Measurements from ENCODE around the gene MS4A10. TPM values are rescaled to one million over a fixed set of nuclear protein-coding genes. Genes with fewer than 3 reads are reported as not detected.

Gene MS4A10
- polyA plus RNA-seq, 2 of the 4 experiments (the other 2 are of a cell fraction) = not detected

DNA sequence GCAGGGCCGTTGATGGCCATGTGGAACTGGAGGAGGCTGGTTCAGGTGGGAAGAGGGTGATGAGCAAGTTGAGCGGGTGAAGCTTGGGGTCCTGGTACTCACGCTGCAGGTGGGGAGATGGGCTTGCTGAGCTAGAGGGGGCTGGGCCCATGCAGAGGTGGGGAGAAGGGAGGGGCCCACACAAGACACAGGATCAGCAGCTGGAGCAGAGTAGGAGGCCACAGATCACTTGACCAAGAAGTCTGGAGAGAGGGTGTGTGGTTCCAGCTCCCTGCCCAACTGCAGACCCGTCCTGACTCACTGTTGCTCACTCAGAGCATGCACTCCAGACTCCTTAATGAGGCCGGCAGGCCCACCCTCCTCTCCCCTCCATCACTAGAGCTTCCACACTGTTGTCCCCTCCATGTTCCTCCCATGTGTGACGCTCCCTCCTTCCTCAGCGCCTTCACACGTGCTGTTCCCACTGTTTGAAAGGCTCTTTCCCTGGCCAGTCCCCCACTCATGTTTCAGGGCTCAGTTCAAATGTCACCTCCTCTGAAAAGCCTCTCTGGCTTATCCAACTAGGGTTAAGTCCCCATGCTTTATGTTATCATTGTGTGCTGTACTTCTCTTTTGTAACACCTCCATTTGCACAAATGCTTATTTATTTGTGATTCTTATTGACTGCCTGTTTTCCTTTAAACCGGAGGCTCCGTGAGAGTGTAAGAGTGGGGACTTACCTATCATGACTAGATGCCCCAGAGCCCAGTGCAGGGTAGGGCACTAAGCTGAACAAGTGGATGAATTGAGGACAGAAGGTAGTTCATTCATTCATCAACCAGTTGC, 59.1 kb downstream of the MS4A10 start:
- 83% methylated on average over 10 of the region's 10 CpGs for WGBS (ENCODE audit: missing lambda C conversion rate)
- Histone ChIP-seq H3K9me3 (no peaks in the 10 kb centered on the region), H3K4me3 (peak overlapping the region; percentile 97; the same call in 1 of the 3 replicates), H3K4me1 (peaks cover 18% of the 10 kb centered on the region; the same call in 1 of the 3 replicates), H3K4me2 (peak overlapping the region; percentile 97), H3K27ac (peak overlapping the region in 1 of 2 experiments; percentile 94; a peak in 3 of 6 replicates)
- TF ChIP-seq EHF (CRISPR knock-in tag; IDR thresholded peaks at IDR 0.05) (no peak), HMGXB4 (CRISPR knock-in tag; IDR thresholded peaks at IDR 0.05; ENCODE audit: borderline replicate concordance) (no peak), E2F6 (IDR thresholded peaks at IDR 0.05; ENCODE audit: borderline replicate concordance, low read depth) (no peak), FOSL2 (IDR thresholded peaks at IDR 0.05) (no peak), FOSL2 (CRISPR knock-in tag; IDR thresholded peaks at IDR 0.05) (no peak), CHD2 (IDR thresholded peaks at IDR 0.05; ENCODE audit: low read length, partially characterized antibody) (no peak), CEBPB (IDR thresholded peaks at IDR 0.05) (no peak)
- ChIA-PET POLR2A (no interaction called here), CTCF (interaction anchor here (0.8 to 2.8 kb wide), 4 partner anchors 13 to 55 kb away, joined by 3 to 16 read pairs (median 4); no protein-coding TSS in a partner anchor)
- no peak for ATAC-seq
- no peak for DNase-seq (ENCODE audit: low read depth in 1 of 2, low spot score in 1 of 2)
- no peak for FAIRE-seq

GRCh38 chr11:60844870-60845221, 59.7 kb downstream of the MS4A10 start:
- Histone ChIP-seq H3K27ac (no peak overlapping the region), H3K4me3 (no peak overlapping the region), H3K4me1 (peaks cover 18% of the 10 kb centered on the region; the same call in 1 of the 3 replicates), H3K4me2 (peak overlapping the region; percentile 97; the same call in 1 of the 3 replicates), H3K9me3 (no peaks in the 10 kb centered on the region)
- CTCF ChIA-PET = interaction anchor here (0.8 to 2.8 kb wide), 2 partner anchors 14 to 54 kb away, joined by 3 to 16 read pairs; no protein-coding TSS in a partner anchor
- ATAC-seq = no peak
- POLR2A ChIA-PET = no interaction called here
- no peak for DNase-seq (ENCODE audit: low read depth in 1 of 2, low spot score in 1 of 2)
- no peak for FAIRE-seq
- 71% methylated on average over 4 of the region's 4 CpGs for WGBS (ENCODE audit: missing lambda C conversion rate)
- TF ChIP-seq REST (IDR thresholded peaks at IDR 0.05) (no peak), ZFP36 (IDR thresholded peaks at IDR 0.05; ENCODE audit: borderline replicate concordance, partially characterized antibody) (no peak), CHD4 (IDR thresholded peaks at IDR 0.05; ENCODE audit: borderline replicate concordance) (no peak), HEYL (CRISPR knock-in tag; IDR thresholded peaks at IDR 0.05) (no peak), BHLHE40 (IDR thresholded peaks at IDR 0.05; ENCODE audit: low read depth, low read length) (no peak), CHD2 (IDR thresholded peaks at IDR 0.05; ENCODE audit: low read length, partially characterized antibody) (no peak), CEBPB (IDR thresholded peaks at IDR 0.05) (no peak), KDM5A (IDR thresholded peaks at IDR 0.05) (no peak), E2F6 (IDR thresholded peaks at IDR 0.05; ENCODE audit: borderline replicate concordance, low read depth) (no peak), EP300 (IDR thresholded peaks at IDR 0.05) (no peak), HDAC2 (IDR thresholded peaks at IDR 0.05) (no peak), ZC3H11A (IDR thresholded peaks at IDR 0.05) (no peak), CBX8 (IDR thresholded peaks at IDR 0.05) (no peak)
- TF ChIP-seq, protein P1, sequence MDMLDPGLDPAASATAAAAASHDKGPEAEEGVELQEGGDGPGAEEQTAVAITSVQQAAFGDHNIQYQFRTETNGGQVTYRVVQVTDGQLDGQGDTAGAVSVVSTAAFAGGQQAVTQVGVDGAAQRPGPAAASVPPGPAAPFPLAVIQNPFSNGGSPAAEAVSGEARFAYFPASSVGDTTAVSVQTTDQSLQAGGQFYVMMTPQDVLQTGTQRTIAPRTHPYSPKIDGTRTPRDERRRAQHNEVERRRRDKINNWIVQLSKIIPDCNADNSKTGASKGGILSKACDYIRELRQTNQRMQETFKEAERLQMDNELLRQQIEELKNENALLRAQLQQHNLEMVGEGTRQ (IDR thresholded peaks at IDR 0.05) = no peak
- TF ChIP-seq, protein P2, sequence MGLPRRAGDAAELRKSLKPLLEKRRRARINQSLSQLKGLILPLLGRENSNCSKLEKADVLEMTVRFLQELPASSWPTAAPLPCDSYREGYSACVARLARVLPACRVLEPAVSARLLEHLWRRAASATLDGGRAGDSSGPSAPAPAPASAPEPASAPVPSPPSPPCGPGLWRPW (IDR thresholded peaks at IDR 0.05) = no peak

All from A549 (cell line).